Vagina (tissue), 2 donors: Measurements from ENCODE around the gene MED20. TPM values are rescaled to one million over a fixed set of nuclear protein-coding genes. Genes with fewer than 3 reads are reported as not detected.

Source experiments
- DNase-seq, 2 donors: peaks; one replicate each; pipeline ENCODE4 v3.0.0-alpha.2; 2017; ENCODE audit errors: extremely low spot score in 2 of 2
- H3K27ac ChIP-seq: fragments of 200-600 bp; sonication (generic); one replicate; pipeline ENCODE4 v1.5.1; 2019
- H3K27me3 ChIP-seq: fragments of 200-600 bp; sonication (generic); one replicate; pipeline ENCODE4 v1.5.1; 2019
- H3K36me3 ChIP-seq, 2 donors: fragments of 200-600 bp; sonication (generic); one replicate each; pipeline ENCODE4 v1.5.1; 2017 to 2019
- H3K4me1 ChIP-seq: fragments of 200-600 bp; sonication (generic); one replicate; pipeline ENCODE4 v1.5.1; 2019
- H3K4me3 ChIP-seq, 2 donors: fragments of 200-600 bp; sonication (generic); 1 replicate in 1 of 2; 2 replicates in 1 of 2; pipeline ENCODE4 v1.5.1; 2016 to 2019
- H3K9me3 ChIP-seq: fragments of 200-600 bp; sonication (generic); one replicate; pipeline ENCODE4 v1.5.1; 2019
- CTCF ChIP-seq, 3 experiments: fragments of 450-650 bp in 2 of 3; fragments of 200-600 bp in 1 of 3; sonication (generic) in 1 of 3; IDR thresholded peaks; one replicate each; pipeline ENCODE4 v1.5.1; 2017 to 2019; ENCODE audit warnings: antibody characterized with exemption in 3 of 3, mild to moderate bottlenecking in 2 of 3, moderate library complexity in 2 of 3
- POLR2A ChIP-seq, 2 donors: fragments of 450-650 bp; IDR thresholded peaks; one replicate each; pipeline ENCODE4 v1.6.1; 2017; ENCODE audit warnings: antibody characterized with exemption in 2 of 2, mild to moderate bottlenecking in 2 of 2, moderate library complexity in 2 of 2
- POLR2AphosphoS5 ChIP-seq, 2 donors: sonication (generic); formaldehyde crosslinking; IDR thresholded peaks; one replicate each; pipeline ENCODE4 v1.9.0; 2017; ENCODE audit warnings: antibody characterized with exemption in 2 of 2, mild to moderate bottlenecking in 2 of 2, low read depth in 1 of 2; ENCODE audit not compliant: insufficient read depth in 1 of 2
- intact Hi-C: fragments of 100-400 bp; cut with DNase I; formaldehyde crosslinking; loops from one replicate; pipeline ENCODE4 v1.15.1; 2023
- total RNA-seq: library from RNA; depleted of rRNA; stranded (reverse); fragments of >200 nt; gene quantifications from one replicate; pipeline ENCODE4 v1.2.3, GENCODE V29; 2016

The MED20 gene
- total RNA-seq, 1 donor from 2014 or later, result 9.6 TPM

DNA sequence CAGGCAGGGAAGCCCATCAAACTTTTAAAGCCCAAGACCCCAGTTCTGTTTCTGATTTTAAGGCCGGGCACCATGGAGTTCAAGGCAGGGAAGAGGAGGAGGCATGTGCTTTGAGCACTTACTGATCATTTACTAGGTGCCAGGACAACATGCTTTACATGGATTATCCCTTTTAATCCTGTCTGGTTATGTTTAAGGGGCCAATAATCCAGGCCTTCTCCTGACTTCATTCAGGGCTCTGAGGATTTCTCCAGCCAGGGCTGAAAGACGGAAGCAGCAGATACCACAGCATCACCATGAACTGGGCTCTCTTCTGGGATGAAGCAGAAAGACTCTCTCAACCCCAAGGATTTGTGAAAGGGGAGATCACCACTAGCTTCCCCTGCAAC is 16.5 kb upstream of the MED20 start:
- Histone ChIP-seq H3K27me3 (no peaks in the 10 kb centered on the region), H3K4me3 (no peak overlapping the region), H3K27ac (peak overlapping the region; percentile 76), H3K9me3 (no peaks in the 10 kb centered on the region), H3K4me1 (peaks cover 64% of the 10 kb centered on the region), H3K36me3 (peaks cover 0 to 31% of the 10 kb centered on the region in 2 donors)
- TF ChIP-seq CTCF (IDR thresholded peaks at IDR 0.05) (no peak), POLR2A (IDR thresholded peaks at IDR 0.05) (no peak), POLR2AphosphoS5 (IDR thresholded peaks at IDR 0.05; ENCODE audit: insufficient read depth in 1 of 2, low read depth in 1 of 2) (no peak)
- intact Hi-C loops, result loop anchor here (5.0 kb wide), 1 partner anchor 105 kb away; no protein-coding TSS in a partner anchor
- no peak for DNase-seq

- H3K36me3 ChIP-seq, result peaks cover 0 to 43% of the 10 kb centered on the region in 2 donors
- no peak overlapping the region for H3K4me3 ChIP-seq
- no peak for DNase-seq
- no peaks in the 10 kb centered on the region for H3K9me3 ChIP-seq
- no peaks in the 10 kb centered on the region for H3K27me3 ChIP-seq
- intact Hi-C loops, result loop anchor here (5.0 kb wide), 1 partner anchor 106 kb away; no protein-coding TSS in a partner anchor
- H3K4me1 ChIP-seq, result peaks cover 55% of the 10 kb centered on the region
- TF ChIP-seq POLR2A (IDR thresholded peaks at IDR 0.05) (no peak), CTCF (IDR thresholded peaks at IDR 0.05) (peak; percentile 36 to 53 (median 48)), POLR2AphosphoS5 (IDR thresholded peaks at IDR 0.05; ENCODE audit: insufficient read depth in 1 of 2, low read depth in 1 of 2) (no peak)
- no peak overlapping the region for H3K27ac ChIP-seq
Observed at GRCh38 chr6:41936073-41936837, 15.3 kb upstream of the MED20 start.

GRCh38 chr6:41935685-41936072 is 14.7 kb upstream of the MED20 start:
- intact Hi-C loops, result loop anchor here (5.0 kb wide), 1 partner anchor 107 kb away; no protein-coding TSS in a partner anchor
- H3K27ac ChIP-seq, result no peak overlapping the region
- H3K4me3 ChIP-seq, result no peak overlapping the region
- no peaks in the 10 kb centered on the region for H3K9me3 ChIP-seq
- TF ChIP-seq POLR2A (IDR thresholded peaks at IDR 0.05) (no peak), POLR2AphosphoS5 (IDR thresholded peaks at IDR 0.05; ENCODE audit: insufficient read depth in 1 of 2, low read depth in 1 of 2) (no peak), CTCF (IDR thresholded peaks at IDR 0.05) (no peak)
- H3K36me3 ChIP-seq, result peaks cover 0 to 49% of the 10 kb centered on the region in 2 donors
- H3K4me1 ChIP-seq, result peaks cover 49% of the 10 kb centered on the region
- no peaks in the 10 kb centered on the region for H3K27me3 ChIP-seq
- no peak for DNase-seq

GRCh38 chr6:41935193-41935574 is 14.2 kb upstream of the MED20 start:
- intact Hi-C loops, result loop anchor here (5.0 kb wide), 1 partner anchor 107 kb away; no protein-coding TSS in a partner anchor
- H3K9me3 ChIP-seq, result no peaks in the 10 kb centered on the region
- TF ChIP-seq CTCF (IDR thresholded peaks at IDR 0.05) (no peak), POLR2A (IDR thresholded peaks at IDR 0.05) (no peak), POLR2AphosphoS5 (IDR thresholded peaks at IDR 0.05; ENCODE audit: insufficient read depth in 1 of 2, low read depth in 1 of 2) (no peak)
- no peak overlapping the region for H3K4me3 ChIP-seq
- peaks cover 44% of the 10 kb centered on the region for H3K4me1 ChIP-seq
- H3K36me3 ChIP-seq, result peaks cover 0 to 54% of the 10 kb centered on the region in 2 donors
- no peak for DNase-seq
- no peak overlapping the region for H3K27ac ChIP-seq
- no peaks in the 10 kb centered on the region for H3K27me3 ChIP-seq
